Stimulated activated naive B cell treated with anti-CD40 and anti-IgM and Interleukin-4, amounts not matched to agents 10 μg/mL and 1 μg/mL and 100 μg/mL, for 72 hours (primary cell): Measurements from ENCODE around the gene ETV6.
A peak's percentile ranks its signal among the peaks of the same experiment; 100 is the strongest.

Experiments used
- ATAC-seq, 2 donors: fragments of 150-1000 bp; cut with Tn5 transposase; replicated peaks; 2 replicates each; pipeline ENCODE4 v1.10.0; 2021; ENCODE audit warnings: moderate library complexity in 1 of 2
- DNase-seq: peaks from one replicate; pipeline ENCODE4 v3.0.0; 2021
- H3K27ac Mint-ChIP-seq: one replicate; pipeline ENCODE4 v1.8.0; 2022; ENCODE audit warnings: mild to moderate bottlenecking, mixed read lengths
- H3K27me3 Mint-ChIP-seq, 2 donors: one replicate each; pipeline ENCODE4 v1.8.0; 2022; ENCODE audit warnings: mixed read lengths in 2 of 2
- H3K36me3 Mint-ChIP-seq, 2 donors: one replicate each; pipeline ENCODE4 v1.8.0; 2022; ENCODE audit warnings: mixed read lengths in 2 of 2, mild to moderate bottlenecking in 1 of 2
- H3K4me1 Mint-ChIP-seq, 2 donors: one replicate each; pipeline ENCODE4 v1.8.0; 2022; ENCODE audit warnings: mixed read lengths in 2 of 2, mild to moderate bottlenecking in 1 of 2
- H3K4me3 Mint-ChIP-seq, 2 donors: one replicate each; pipeline ENCODE4 v1.8.0; 2022; ENCODE audit warnings: mild to moderate bottlenecking in 2 of 2, mixed read lengths in 2 of 2, moderate library complexity in 1 of 2
- H3K9me3 Mint-ChIP-seq, 2 donors: one replicate each; pipeline ENCODE4 v1.8.0; 2022; ENCODE audit warnings: mixed read lengths in 2 of 2, mild to moderate bottlenecking in 1 of 2

Gene ETV6

GRCh38 chr12:11729008-11729407 lies 79.5 kb downstream of the ETV6 start:
- ATAC-seq (no peak), DNase-seq (no peak)
- Mint-ChIP-seq H3K27me3 (no peaks in the 10 kb centered on the region), H3K9me3 (peaks cover 5 to 7% of the 10 kb centered on the region in 2 donors), H3K4me3 (peak overlapping the region; percentile 36 to 39), H3K27ac (peak overlapping the region; percentile 89), H3K4me1 (peaks cover 67 to 99% of the 10 kb centered on the region in 2 donors), H3K36me3 (peaks cover 18 to 31% of the 10 kb centered on the region in 2 donors)

GRCh38 chr12:11729439-11730150 lies 80.1 kb downstream of the ETV6 start:
- H3K9me3 Mint-ChIP-seq, result peaks cover 5 to 7% of the 10 kb centered on the region in 2 donors
- peak overlapping the region; percentile 36 to 39 for H3K4me3 Mint-ChIP-seq
- ATAC-seq (peak; percentile 39 to 45), DNase-seq (peak; percentile 56)
- H3K4me1 Mint-ChIP-seq, result peaks cover 62 to 99% of the 10 kb centered on the region in 2 donors
- peak overlapping the region; percentile 89 for H3K27ac Mint-ChIP-seq
- H3K36me3 Mint-ChIP-seq, result peaks cover 13 to 26% of the 10 kb centered on the region in 2 donors
- no peaks in the 10 kb centered on the region for H3K27me3 Mint-ChIP-seq

- H3K9me3 Mint-ChIP-seq, result peaks cover 5 to 7% of the 10 kb centered on the region in 2 donors
- peak overlapping the region; percentile 89 for H3K27ac Mint-ChIP-seq
- DNase-seq (peak; percentile 79), ATAC-seq (peak; percentile 69 to 75)
- H3K36me3 Mint-ChIP-seq, result peaks cover 10 to 26% of the 10 kb centered on the region in 2 donors
- peak overlapping the region; percentile 44 to 60 for H3K4me3 Mint-ChIP-seq
- peaks cover 64 to 99% of the 10 kb centered on the region in 2 donors for H3K4me1 Mint-ChIP-seq
- H3K27me3 Mint-ChIP-seq, result no peaks in the 10 kb centered on the region
These were observed 81.0 kb downstream of the ETV6 start for GRCh38 chr12:11730299-11731041.

GRCh38 chr12:11731042-11731357 lies 81.5 kb downstream of the ETV6 start:
- DNase-seq (no peak), ATAC-seq (no peak)
- peaks cover 61 to 99% of the 10 kb centered on the region in 2 donors for H3K4me1 Mint-ChIP-seq
- H3K27me3 Mint-ChIP-seq, result no peaks in the 10 kb centered on the region
- H3K9me3 Mint-ChIP-seq, result peaks cover under 1 to 2% of the 10 kb centered on the region in 2 donors
- H3K36me3 Mint-ChIP-seq, result peaks cover 9 to 24% of the 10 kb centered on the region in 2 donors
- H3K27ac Mint-ChIP-seq, result peak overlapping the region; percentile 89
- H3K4me3 Mint-ChIP-seq, result peak overlapping the region; percentile 44 to 60

- Mint-ChIP-seq H3K27me3 (no peaks in the 10 kb centered on the region), H3K4me3 (peak overlapping the region; percentile 44 to 60), H3K4me1 (peaks cover 65 to 99% of the 10 kb centered on the region in 2 donors), H3K9me3 (no peaks in the 10 kb centered on the region), H3K36me3 (peaks cover 11 to 25% of the 10 kb centered on the region in 2 donors), H3K27ac (peak overlapping the region; percentile 89)
- DNase-seq, result no peak
- peak; percentile 44 to 56 for ATAC-seq
These were observed 82.0 kb downstream of the ETV6 start for GRCh38 chr12:11731455-11731854.

GRCh38 chr12:11732023-11732422 lies 82.5 kb downstream of the ETV6 start:
- peaks cover 65 to 99% of the 10 kb centered on the region in 2 donors for H3K4me1 Mint-ChIP-seq
- no peaks in the 10 kb centered on the region for H3K27me3 Mint-ChIP-seq
- no peak for DNase-seq
- H3K4me3 Mint-ChIP-seq, result peak overlapping the region; percentile 60 to 76
- H3K9me3 Mint-ChIP-seq, result no peaks in the 10 kb centered on the region
- peak overlapping the region; percentile 89 for H3K27ac Mint-ChIP-seq
- peak; percentile 22 to 40 for ATAC-seq
- peaks cover 11 to 24% of the 10 kb centered on the region in 2 donors for H3K36me3 Mint-ChIP-seq

GRCh38 chr12:11732715-11733114 lies 83.2 kb downstream of the ETV6 start:
- H3K4me3 Mint-ChIP-seq, result peak overlapping the region; percentile 76 to 78
- ATAC-seq, result no peak
- H3K27ac Mint-ChIP-seq, result peak overlapping the region; percentile 89
- DNase-seq, result no peak
- H3K27me3 Mint-ChIP-seq, result no peaks in the 10 kb centered on the region
- H3K9me3 Mint-ChIP-seq, result no peaks in the 10 kb centered on the region
- peaks cover 65 to 99% of the 10 kb centered on the region in 2 donors for H3K4me1 Mint-ChIP-seq
- H3K36me3 Mint-ChIP-seq, result peaks cover 13 to 26% of the 10 kb centered on the region in 2 donors

- Mint-ChIP-seq H3K4me3 (no peak overlapping the region), H3K27me3 (no peaks in the 10 kb centered on the region), H3K27ac (peak overlapping the region; percentile 69), H3K36me3 (peaks cover 25 to 41% of the 10 kb centered on the region in 2 donors), H3K9me3 (no peaks in the 10 kb centered on the region), H3K4me1 (peaks cover 66 to 99% of the 10 kb centered on the region in 2 donors)
- no peak for DNase-seq
- no peak for ATAC-seq
These were observed 85.2 kb downstream of the ETV6 start for GRCh38 chr12:11734580-11735180.

- peaks cover 26 to 42% of the 10 kb centered on the region in 2 donors for H3K36me3 Mint-ChIP-seq
- no peaks in the 10 kb centered on the region for H3K9me3 Mint-ChIP-seq
- peak overlapping the region; percentile 91 for H3K27ac Mint-ChIP-seq
- H3K27me3 Mint-ChIP-seq, result no peaks in the 10 kb centered on the region
- no peak for DNase-seq
- ATAC-seq, result no peak
- peak overlapping the region in 1 of 2 donors; percentile 2 for H3K4me3 Mint-ChIP-seq
- peaks cover 52 to 92% of the 10 kb centered on the region in 2 donors for H3K4me1 Mint-ChIP-seq
These were observed 89.0 kb downstream of the ETV6 start for GRCh38 chr12:11738450-11738849.

GRCh38 chr12:11739980-11740577 lies 90.6 kb downstream of the ETV6 start:
- Mint-ChIP-seq H3K36me3 (peaks cover 25 to 44% of the 10 kb centered on the region in 2 donors), H3K4me1 (peaks cover 58 to 92% of the 10 kb centered on the region in 2 donors), H3K27me3 (no peaks in the 10 kb centered on the region), H3K27ac (peak overlapping the region; percentile 93), H3K9me3 (no peaks in the 10 kb centered on the region), H3K4me3 (peak overlapping the region; percentile 43 to 60)
- peak; percentile 82 to 83 for ATAC-seq
- DNase-seq, result no peak

GRCh38 chr12:11741434-11742092 lies 92.1 kb downstream of the ETV6 start:
- no peak for ATAC-seq
- DNase-seq, result no peak
- H3K9me3 Mint-ChIP-seq, result no peaks in the 10 kb centered on the region
- H3K27ac Mint-ChIP-seq, result peak overlapping the region; percentile 42
- H3K36me3 Mint-ChIP-seq, result peaks cover 17 to 34% of the 10 kb centered on the region in 2 donors
- H3K27me3 Mint-ChIP-seq, result no peaks in the 10 kb centered on the region
- H3K4me1 Mint-ChIP-seq, result peaks cover 60 to 92% of the 10 kb centered on the region in 2 donors
- H3K4me3 Mint-ChIP-seq, result peak overlapping the region in 1 of 2 donors; percentile 21

GRCh38 chr12:11743423-11744409 lies 94.2 kb downstream of the ETV6 start:
- Mint-ChIP-seq H3K4me3 (peak overlapping the region; percentile 65), H3K36me3 (peaks cover 12 to 19% of the 10 kb centered on the region in 2 donors), H3K27ac (peak overlapping the region; percentile 80), H3K4me1 (peaks cover 56 to 89% of the 10 kb centered on the region in 2 donors), H3K27me3 (no peaks in the 10 kb centered on the region), H3K9me3 (no peaks in the 10 kb centered on the region)
- ATAC-seq (no peak), DNase-seq (no peak)

- Mint-ChIP-seq H3K36me3 (peaks cover 10 to 17% of the 10 kb centered on the region in 2 donors), H3K4me3 (no peak overlapping the region), H3K27me3 (no peaks in the 10 kb centered on the region), H3K9me3 (no peaks in the 10 kb centered on the region), H3K27ac (peak overlapping the region; percentile 97), H3K4me1 (peaks cover 58 to 90% of the 10 kb centered on the region in 2 donors)
- no peak for ATAC-seq
- DNase-seq, result no peak
These were observed 94.9 kb downstream of the ETV6 start for GRCh38 chr12:11744410-11744801.
